HG03025 (cell line): ENCODE measurements around the gene MAGED4.
"Not testable (repeated sequence)": the region's sequence is repeated elsewhere in the genome, so short reads cannot be mapped to it uniquely, and the experiment has no call there.

Source experiments
- ATAC-seq: cut with Tn5 transposase; IDR thresholded peaks from one replicate; pipeline ENCODE4 v1.9.1; 2021; ENCODE audit warnings: mild to moderate bottlenecking, moderate library complexity; ENCODE audit not compliant: unreplicated experiment, low FRiP score

MAGED4 gene

DNA sequence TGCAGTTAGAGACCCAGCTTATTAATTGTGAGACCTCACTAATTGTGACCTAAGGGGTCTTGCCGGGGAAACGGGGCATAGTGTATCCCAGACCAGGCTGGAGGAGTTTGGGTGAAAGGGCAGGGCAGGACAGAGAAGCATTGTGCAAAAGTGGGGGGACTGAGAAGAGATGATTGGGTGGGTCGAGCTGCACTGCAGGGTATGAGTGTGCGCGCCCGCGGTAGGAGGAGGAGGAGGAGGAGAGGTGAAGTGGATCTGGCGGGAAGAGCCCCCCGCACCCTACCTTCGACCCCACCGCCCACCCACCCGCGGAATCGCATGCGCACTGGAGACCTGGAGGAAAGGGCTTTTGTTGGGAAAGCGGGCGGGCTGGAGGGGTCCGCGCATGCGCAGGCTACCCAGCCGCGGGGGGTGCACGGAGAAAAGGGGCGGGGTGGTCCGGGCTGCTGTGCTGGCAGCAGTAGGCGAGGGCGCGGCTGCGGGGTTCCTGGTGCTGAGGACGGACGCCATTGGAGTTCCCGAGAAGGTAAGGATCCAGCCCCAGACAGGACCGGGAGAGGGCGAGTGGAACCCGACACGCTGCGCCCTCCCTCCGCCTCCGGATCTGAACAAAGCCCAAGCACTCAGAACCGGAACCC is at the start of gene MAGED4:
MAGED4 (plus strand) TSS at position 449 of the 638 bp plus-strand sequence. CDS start 1,035 bp downstream, outside the sequence.
- ATAC-seq, result not testable (repeated sequence)

DNA sequence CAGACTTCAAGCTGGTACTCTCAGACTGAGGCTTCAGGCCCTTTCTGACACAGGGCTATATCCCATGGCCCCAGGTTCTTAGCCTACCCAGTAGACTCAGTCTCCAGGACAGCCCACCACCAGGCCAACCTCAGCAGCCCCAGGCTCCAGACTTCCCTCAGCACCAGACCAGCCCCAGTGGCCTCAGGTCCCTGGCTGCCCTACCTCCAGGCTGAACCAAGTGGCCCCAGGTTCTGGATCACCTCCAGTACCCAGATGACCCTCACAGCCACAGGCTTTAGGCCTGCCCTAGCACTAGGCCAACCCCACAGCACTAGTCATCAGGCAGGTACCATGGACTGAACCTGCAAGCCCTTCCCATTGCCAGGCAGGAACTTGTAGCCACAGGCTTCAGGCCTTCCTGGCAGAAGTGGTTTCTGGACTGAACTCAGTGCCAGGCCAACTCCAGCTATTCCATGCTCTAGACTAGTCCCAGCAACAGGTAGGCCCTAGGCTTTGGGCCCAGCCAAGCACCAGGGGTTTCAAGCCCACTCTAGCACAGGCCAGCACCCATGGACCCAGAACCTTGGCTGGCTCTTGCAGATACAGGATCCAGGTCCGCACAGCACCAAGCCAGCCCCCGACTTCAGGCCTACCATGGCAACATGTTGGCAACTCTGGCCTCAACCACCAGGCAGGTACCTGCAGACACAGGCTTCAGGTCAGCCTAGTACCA is 45.7 kb upstream of the MAGED4 start:
- ATAC-seq, result no peak

DNA sequence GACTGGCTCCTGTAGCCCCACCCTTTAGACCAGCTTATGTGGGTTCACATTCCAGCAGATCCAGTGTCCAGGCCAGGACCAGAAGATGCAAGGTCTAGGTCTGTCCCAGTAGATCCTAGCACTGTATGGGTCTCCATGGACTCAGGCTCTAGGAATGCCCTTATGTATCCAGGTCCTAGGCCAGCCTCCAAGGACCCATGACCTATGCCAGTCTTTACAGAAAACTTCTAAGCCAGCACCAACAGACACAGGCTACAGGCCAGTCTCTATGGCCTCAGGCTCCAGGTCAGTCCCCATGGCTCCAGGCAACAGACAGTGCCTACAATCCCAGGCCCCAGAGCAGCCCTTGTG is 45.2 kb upstream of the MAGED4 start:
- no peak for ATAC-seq

GRCh38 chrX:52140020-52140419 is 44.7 kb upstream of the MAGED4 start:
- no peak for ATAC-seq

GRCh38 chrX:52150667-52151066 is 34.0 kb upstream of the MAGED4 start:
- ATAC-seq, result not testable (repeated sequence)

DNA sequence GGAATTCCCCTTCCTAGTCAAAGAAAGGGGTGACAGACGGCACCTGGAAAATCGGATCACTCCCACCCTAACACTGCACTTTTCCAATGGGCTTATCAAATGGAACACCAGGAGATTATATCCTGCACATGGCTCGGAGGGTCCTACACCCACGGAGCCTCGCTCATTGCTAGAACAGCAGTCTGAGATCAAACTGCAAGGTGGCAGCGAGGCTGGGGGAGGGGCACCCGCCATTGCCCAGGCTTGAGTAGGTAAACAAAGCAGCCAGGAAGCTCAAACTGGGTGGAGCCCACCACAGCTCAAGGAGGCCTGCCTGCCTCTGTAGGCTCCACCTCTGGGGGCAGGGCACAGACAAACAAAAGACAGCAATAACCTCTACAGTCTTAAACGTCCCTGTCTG is 24.5 kb upstream of the MAGED4 start:
- ATAC-seq, result not testable (repeated sequence)

GRCh38 chrX:52166840-52167239 is 17.8 kb upstream of the MAGED4 start:
- no peak for ATAC-seq

DNA sequence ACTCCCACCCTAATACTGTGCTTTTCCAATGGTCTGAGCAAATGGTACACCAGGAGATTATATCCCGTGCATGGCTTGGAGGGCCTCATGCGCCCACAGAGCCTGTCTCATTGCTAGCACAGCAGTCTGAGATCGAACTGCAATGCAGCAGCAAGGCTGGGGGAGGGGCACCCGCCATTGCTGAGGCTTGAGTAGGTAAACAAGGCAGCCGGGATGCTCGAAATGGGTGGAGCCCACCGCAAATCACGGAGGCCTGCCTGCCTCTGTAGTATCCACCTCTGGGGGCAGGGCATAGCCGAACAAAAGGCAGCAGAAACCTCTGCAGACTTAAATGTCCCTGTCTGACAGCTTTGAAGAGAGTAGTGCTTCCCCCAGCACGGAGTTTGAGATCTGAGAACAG is 13.6 kb upstream of the MAGED4 start:
- not testable (repeated sequence) for ATAC-seq

DNA sequence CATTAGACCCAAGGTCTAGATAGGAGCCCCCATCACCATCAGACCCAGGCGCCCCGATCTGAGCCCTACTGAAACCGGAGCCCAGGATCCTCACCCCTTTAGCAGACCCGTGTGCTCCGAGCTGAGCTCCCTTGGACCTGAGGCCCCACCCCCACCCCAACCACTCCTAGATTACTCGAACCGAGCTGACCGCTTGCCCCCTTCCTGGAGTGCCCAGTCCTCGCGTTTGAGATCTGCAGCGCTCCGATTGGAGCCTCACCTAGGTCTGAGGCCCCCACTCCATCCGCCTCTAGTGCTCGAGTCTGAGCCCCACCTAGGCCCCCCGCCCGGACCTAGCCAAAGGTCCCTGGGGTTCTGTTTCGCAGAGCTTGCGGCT is 378 bp downstream of the MAGED4 start:
- ATAC-seq, result not testable (repeated sequence)

- not testable (repeated sequence) for ATAC-seq
Measured at GRCh38 chrX:52211405-52211804, 26.7 kb downstream of the MAGED4 start.

DNA sequence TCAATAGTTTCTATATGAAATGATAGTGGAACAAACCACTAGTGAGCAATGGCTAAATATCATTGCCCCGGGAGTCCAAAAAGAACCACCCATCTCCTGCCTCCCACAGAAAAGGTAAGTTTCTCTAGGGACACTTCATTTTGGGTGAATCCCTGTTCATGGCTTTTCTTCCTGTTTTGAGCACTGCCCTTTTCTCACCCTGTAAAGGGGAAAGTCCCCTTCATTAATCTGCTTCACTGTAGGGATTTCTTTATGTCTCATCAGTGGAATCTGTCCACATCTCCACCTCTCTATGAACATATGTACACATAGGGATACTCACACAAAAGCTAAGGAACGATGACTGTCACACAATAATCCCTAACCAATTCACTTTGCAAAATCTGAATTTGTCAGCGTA is 28.6 kb downstream of the MAGED4 start:
- no peak for ATAC-seq

DNA sequence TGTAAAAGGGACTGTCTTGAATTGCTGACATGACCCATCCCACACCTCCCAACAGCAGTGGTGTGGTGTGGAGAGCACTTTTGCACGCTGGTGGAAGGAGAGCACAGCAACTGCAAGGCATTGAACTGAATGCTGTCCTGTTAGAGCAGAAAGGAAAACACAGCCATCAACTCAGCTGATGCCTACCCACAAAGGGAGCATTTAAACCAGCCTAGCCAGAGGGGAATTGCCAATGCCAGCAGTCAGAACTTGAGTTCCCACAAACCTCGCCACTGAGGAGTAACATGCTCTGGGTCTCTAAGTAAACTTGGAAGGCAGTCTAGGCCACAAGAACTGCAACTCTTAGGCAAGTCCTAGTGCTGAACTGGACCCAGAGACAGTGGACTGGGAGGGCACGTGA is 31.9 kb downstream of the MAGED4 start:
- ATAC-seq, result no peak

DNA sequence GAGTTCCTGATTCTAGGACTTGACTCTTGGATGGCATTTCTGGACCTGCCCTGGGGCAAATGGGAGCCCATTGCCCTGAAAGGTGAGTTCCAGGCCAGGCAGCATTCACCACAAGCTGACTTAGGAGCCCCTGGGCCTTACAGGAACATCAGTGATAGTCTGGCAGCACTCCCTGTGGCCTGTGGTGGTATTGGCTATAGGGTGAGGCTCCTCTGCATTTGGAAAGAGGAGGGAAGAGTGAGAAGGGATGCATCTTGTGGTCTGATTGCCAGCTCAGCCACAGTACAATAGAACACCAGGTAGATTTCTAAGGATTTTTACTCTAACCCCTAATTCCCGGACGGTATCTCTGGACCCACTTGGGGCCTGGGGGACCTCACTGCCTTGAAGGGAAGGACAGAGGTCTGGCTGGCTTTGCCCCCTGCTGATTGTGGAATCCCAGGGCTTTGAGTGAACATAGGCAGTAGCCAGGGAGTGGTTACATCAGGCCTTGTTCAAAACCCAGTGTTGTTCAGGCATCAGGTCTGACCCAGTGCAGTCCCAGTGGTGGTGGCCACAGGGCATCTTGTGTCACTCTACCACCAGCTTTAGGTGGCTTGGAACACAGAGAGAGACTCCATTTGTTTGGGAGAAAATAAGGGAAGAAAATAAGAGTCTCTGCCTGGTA is 32.9 kb downstream of the MAGED4 start:
- ATAC-seq, result no peak

DNA sequence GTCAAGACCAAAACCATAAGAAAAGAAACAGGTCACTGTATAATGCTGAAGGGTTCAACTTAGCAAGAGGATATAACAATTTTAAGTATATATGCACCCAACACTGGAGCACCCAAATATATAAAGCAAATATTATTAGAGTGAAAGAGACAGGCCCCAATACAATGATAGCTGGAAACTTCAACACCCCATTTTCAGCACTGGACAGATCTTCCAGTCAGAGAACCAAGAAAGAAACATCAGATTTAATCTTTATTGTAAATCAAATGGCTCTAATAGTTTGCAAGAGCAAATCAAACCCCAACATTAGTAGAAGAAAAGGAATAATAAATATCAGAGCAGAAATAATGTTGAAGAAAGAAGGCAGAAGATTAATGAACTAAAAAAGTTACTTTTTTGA is 36.2 kb downstream of the MAGED4 start:
- no peak for ATAC-seq
